T-helper 2 cell (primary cell): Measurements from ENCODE around the gene BSG.
"Not testable (repeated sequence)": the region's sequence is repeated elsewhere in the genome, so short reads cannot be mapped to it uniquely, and the experiment has no call there.

Experiments
- DNase-seq, 5 experiments: peaks; one replicate each; pipeline versions ENCODE4 v3.0.0 to v3.0.0-alpha.2; 2012 to 2022

The BSG gene

GRCh38 chr19:588741-589692 is 16.6 kb downstream of the BSG start:
- DNase-seq = no peak

- DNase-seq = no peak
Measured at GRCh38 chr19:589693-590395, 17.4 kb downstream of the BSG start, which contains the start of gene HCN2. Gene HCN2 (plus strand): TSS chr19:589881. CDS start chr19:589946, 65 bp downstream.

GRCh38 chr19:590396-590745 is 18.0 kb downstream of the BSG start:
- DNase-seq = peak in 1 of 5 experiments; percentile 67

GRCh38 chr19:590750-591098 is 18.3 kb downstream of the BSG start:
- DNase-seq = no peak

- DNase-seq = no peak
Measured at GRCh38 chr19:591099-591958, 18.9 kb downstream of the BSG start.

- no peak for DNase-seq
Measured at GRCh38 chr19:592101-592500, 19.7 kb downstream of the BSG start.

GRCh38 chr19:593055-593454 is 20.7 kb downstream of the BSG start:
- DNase-seq = no peak

- no peak for DNase-seq
Measured at GRCh38 chr19:593505-593904, 21.1 kb downstream of the BSG start.

- DNase-seq = no peak
Measured at GRCh38 chr19:594265-594870, 22.0 kb downstream of the BSG start.

GRCh38 chr19:595326-596262 is 23.2 kb downstream of the BSG start:
- DNase-seq = no peak

- DNase-seq = no peak
Measured at GRCh38 chr19:596263-596655, 23.9 kb downstream of the BSG start.

- DNase-seq = peak in 1 of 5 experiments; percentile 30
Measured at GRCh38 chr19:597406-598315, 25.3 kb downstream of the BSG start.

GRCh38 chr19:601310-601709 is 28.9 kb downstream of the BSG start:
- no peak for DNase-seq

- DNase-seq = no peak
Measured at GRCh38 chr19:601790-602189, 29.4 kb downstream of the BSG start.

- no peak for DNase-seq
Measured at GRCh38 chr19:602391-603301, 30.2 kb downstream of the BSG start.

GRCh38 chr19:603302-603639 is 30.9 kb downstream of the BSG start:
- DNase-seq = not testable (repeated sequence)

GRCh38 chr19:603779-604178 is 31.4 kb downstream of the BSG start:
- not testable (repeated sequence) for DNase-seq

- peak in 3 of 5 experiments; percentile 32 to 52 (median 38) for DNase-seq
Measured at GRCh38 chr19:604355-604754, 32.0 kb downstream of the BSG start.
